ENCODE data around the gene ZNF214.
"Not testable (repeated sequence)": the region's sequence is repeated elsewhere in the genome, so short reads cannot be mapped to it uniquely, and the experiment has no call there.

Gene ZNF214

DNA sequence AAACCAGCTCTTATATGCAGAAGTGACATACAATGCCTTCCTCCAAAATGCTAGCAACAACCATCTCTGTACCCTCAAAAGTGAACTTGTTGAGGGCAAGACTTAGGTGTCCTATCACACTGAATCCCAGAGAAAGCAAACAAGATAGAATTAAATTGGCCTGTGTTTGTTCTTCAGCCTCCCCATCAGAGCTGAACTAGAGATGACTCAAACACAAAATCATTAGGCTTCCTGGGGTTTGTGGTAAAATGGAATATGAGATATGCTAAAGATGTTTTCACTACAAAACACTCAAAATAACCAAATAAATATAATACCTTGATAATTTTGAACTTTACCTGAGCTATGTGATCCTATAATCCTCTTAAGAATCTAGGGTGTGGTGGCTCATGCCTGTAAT, 31.6 kb downstream of the ZNF214 start:
- no peak for DNase-seq (ENCODE audit: low read depth, low spot score)

DNA sequence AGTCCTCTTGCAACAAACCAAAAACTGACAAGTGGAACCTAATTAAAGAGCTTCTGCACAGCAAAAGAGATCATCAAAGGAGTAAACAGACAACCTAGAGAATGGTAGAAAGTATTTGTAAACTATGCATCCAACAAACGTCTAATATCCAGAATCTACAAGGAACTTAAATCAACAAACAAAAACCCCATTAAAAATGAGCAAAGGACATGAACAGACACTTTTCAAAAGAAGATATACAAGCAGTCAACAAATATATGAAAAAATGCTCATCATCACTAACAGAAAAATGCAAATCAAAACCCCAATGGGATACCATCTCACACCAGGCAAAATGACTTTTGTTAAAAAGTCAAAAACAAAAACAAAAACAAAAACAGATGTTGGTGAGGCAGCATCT, 33.7 kb downstream of the ZNF214 start:
- no peak for DNase-seq (ENCODE audit: low read depth, low spot score)

DNA sequence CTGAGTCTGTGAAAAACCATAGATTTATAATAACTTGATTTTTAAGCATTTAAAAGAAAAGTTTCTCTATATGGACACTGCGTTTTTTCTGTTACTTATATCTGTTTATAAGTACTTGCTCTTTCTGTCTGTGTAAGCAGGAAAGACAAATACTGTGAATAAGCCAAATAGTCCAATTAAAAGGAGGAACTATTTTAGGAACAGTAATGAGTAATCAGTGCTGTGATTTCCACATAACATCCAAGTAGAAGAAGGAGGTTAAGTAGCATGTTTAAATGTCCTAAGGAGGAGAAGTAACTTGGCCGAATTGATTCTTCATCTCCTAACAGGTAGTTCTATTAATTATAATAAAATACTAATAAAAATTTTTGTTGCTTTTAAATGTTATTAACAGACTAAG, 40.8 kb downstream of the ZNF214 start:
- no peak for DNase-seq (ENCODE audit: low read depth, low spot score)

DNA sequence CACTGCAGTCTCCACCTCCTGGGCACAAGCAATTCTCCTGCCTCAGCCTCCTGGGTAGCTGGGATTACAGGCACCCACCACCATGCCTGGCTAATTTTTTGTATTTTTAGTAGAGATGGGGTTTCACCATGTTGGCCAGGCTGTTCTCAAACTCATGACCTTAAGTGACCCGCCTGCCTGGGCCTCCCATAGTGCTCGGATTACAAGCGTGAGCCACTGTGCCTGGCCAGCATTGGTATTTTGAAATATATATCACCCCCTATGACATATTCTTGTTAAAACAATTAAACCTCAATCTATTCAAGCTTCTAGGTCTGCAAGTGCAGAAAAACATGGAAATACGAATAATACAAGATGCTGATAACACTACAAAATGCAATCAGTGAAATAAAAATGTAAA, 50.3 kb downstream of the ZNF214 start:
- DNase-seq (ENCODE audit: low read depth, low spot score) = peak; percentile 40

DNA sequence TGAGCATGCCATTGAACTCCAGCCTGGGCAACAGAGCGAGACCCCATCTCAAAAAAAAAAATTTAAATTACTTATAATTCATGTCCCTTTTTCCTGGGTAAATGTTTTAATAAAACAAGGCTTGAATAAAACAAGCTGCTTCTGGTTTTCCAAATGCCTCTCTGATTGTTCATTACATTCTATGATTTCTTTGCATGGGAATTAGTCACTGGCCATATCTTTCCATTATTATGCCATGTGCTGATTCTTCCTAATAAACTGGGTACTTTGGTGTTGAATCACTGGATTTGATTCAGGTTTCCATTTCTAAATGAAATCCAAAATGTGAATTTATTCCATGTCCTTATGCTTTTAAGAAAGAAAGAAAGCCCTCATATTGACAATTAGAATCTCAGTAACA, 51.3 kb downstream of the ZNF214 start:
- DNase-seq (ENCODE audit: low read depth, low spot score) = no peak

DNA sequence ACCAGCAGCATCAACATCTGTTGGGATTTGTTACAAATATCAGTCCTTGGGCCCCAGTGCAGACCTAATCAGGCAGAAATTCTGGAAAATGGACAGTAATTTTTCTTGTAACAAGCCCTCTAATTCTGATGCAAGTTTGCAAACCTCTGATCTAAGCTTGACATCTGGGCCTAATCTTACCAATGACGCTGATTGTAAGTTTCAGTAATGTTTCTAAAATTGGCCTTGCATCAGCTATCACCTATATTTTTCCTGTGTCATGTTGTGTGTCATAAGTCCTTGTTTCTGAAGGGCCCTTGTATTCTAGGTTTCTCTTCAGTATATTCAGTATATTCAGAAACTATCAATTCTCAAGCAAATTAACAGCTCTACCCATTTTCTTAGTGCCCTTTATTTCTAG, 57.5 kb downstream of the ZNF214 start:
- DNase-seq (ENCODE audit: low read depth, low spot score) = no peak

DNA sequence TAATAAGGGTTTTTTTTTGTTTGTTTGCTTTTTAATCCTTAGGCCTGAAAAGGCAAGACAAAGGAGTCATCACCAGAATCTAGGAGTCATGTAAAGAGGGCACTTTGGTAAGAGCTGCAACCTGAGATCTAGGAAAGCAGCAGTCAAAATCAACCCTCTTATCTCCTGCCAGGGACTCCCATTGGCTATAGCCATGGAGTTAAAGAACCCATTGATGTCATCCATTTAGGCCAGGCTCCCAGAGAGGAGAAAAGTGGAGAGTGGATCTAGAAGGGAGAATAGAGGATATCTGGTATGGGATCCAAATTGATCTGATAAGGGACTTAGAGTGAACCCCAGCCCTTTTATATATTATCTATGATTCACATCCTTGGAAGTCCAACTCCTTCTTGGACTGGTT, 58.0 kb downstream of the ZNF214 start:
- DNase-seq (ENCODE audit: low read depth, low spot score) = no peak

DNA sequence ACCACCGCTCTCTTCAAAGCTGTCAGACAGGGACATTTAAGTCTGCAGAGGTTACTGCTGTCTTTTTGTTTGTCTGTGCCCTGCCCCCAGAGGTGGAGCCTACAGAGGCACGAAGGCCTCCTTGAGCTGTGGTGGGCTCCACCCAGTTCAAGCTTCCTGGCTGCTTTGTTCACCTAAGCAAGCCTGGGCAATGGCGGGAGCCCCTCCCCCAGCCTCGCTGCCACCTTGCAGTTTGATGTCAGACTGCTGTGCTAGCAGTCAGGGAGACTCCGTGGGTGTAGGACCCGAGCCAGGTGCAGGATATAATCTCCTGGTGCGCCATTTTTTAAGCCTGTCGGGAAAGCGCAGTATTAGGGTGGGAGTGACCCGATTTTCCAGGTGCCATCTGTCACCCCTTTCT, 65.9 kb downstream of the ZNF214 start:
- DNase-seq (ENCODE audit: low read depth, low spot score) = not testable (repeated sequence)

Measured in brain pericyte (primary cell).